Keratinocyte (primary cell): ENCODE results near the gene PAPPA. TPM values are rescaled to one million over a fixed set of nuclear protein-coding genes. Genes with fewer than 3 reads are reported as not detected.

Source experiments
- DNase-seq: peaks from one replicate; pipeline ENCODE4 v3.0.0-alpha.2; 2011; ENCODE audit warnings: low read depth, missing footprints, low spot score
- FAIRE-seq: peaks from 2 replicates; lab custom pipeline; 2011; peaks lifted over from hg19 to GRCh38; lab: Jason Lieb, UNC
- H2AFZ ChIP-seq: 2 replicates; pipeline ENCODE4 v1.6.0; 2012; ENCODE audit warnings: low read length, control low read depth, inconsistent platforms; ENCODE audit not compliant: control insufficient read depth
- H3K27ac ChIP-seq: 2 replicates; pipeline ENCODE4 v1.5.1; 2011; ENCODE audit warnings: low read length; ENCODE audit not compliant: control insufficient read depth, insufficient read depth
- H3K27me3 ChIP-seq: 3 replicates; pipeline ENCODE4 v1.6.0; 2011; ENCODE audit warnings: low read length; ENCODE audit not compliant: control insufficient read depth, insufficient read depth; ENCODE audit errors: extremely low read depth
- H3K36me3 ChIP-seq, 2 experiments: 2 replicates in 1 of 2; 3 replicates in 1 of 2; pipeline ENCODE4 v1.5.1; 2011; ENCODE audit warnings: low read length in 2 of 2, mild to moderate bottlenecking in 1 of 2; ENCODE audit not compliant: control insufficient read depth in 2 of 2, insufficient read depth in 2 of 2; ENCODE audit errors: extremely low read depth in 1 of 2
- H3K4me1 ChIP-seq: 3 replicates; pipeline ENCODE4 v1.5.1; 2011; ENCODE audit warnings: low read length; ENCODE audit not compliant: control insufficient read depth, insufficient read depth; ENCODE audit errors: extremely low read depth
- H3K4me2 ChIP-seq: 3 replicates; pipeline ENCODE4 v1.6.0; 2011; ENCODE audit warnings: low read depth, low read length; ENCODE audit not compliant: control insufficient read depth, insufficient read depth; ENCODE audit errors: extremely low read depth
- H3K4me3 ChIP-seq, 3 experiments: fragments of 200-600 bp in 1 of 3; sonication (generic) in 1 of 3; 2 replicates in 2 of 3; 3 replicates in 1 of 3; pipeline ENCODE4 v1.5.1; 2011 to 2016; ENCODE audit warnings: low read length in 3 of 3, mild to moderate bottlenecking in 3 of 3, control low read depth in 2 of 3, inconsistent platforms in 1 of 3, low read depth in 1 of 3, mixed read lengths in 1 of 3, mixed run types in 1 of 3, moderate library complexity in 1 of 3; ENCODE audit not compliant: control insufficient read depth in 2 of 3, insufficient read depth in 2 of 3; ENCODE audit errors: extremely low read depth in 1 of 3
- H3K79me2 ChIP-seq: 2 replicates; pipeline ENCODE4 v1.6.0; 2012; ENCODE audit warnings: low read length; ENCODE audit not compliant: control insufficient read depth, insufficient read depth
- H3K9ac ChIP-seq: 3 replicates; pipeline ENCODE4 v1.6.0; 2011; ENCODE audit warnings: low read length; ENCODE audit not compliant: control insufficient read depth, insufficient read depth; ENCODE audit errors: extremely low read depth
- H3K9me1 ChIP-seq: 3 replicates; pipeline ENCODE4 v1.6.0; 2011; ENCODE audit warnings: low read length; ENCODE audit not compliant: control insufficient read depth, insufficient read depth; ENCODE audit errors: extremely low read depth
- H3K9me3 ChIP-seq: 2 replicates; pipeline ENCODE4 v1.5.1; 2012; ENCODE audit warnings: low read depth, low read length; ENCODE audit not compliant: control insufficient read depth
- H4K20me1 ChIP-seq: 3 replicates; pipeline ENCODE4 v1.6.0; 2011; ENCODE audit warnings: low read length; ENCODE audit not compliant: control insufficient read depth, insufficient read depth; ENCODE audit errors: extremely low read depth
- CTCF ChIP-seq, 3 experiments: IDR thresholded peaks in 1 of 3; conservative IDR thresholded peaks in 1 of 3; optimal IDR thresholded peaks in 1 of 3; 2 replicates in 2 of 3; 3 replicates in 1 of 3; pipeline versions ENCODE3 to v1.5.1; 2011; ENCODE audit warnings: low read length in 3 of 3, mild to moderate bottlenecking in 3 of 3, moderate library complexity in 2 of 3, control low read depth in 1 of 3, inconsistent platforms in 1 of 3; ENCODE audit not compliant: insufficient read depth in 2 of 3; ENCODE audit errors: extremely low read depth in 1 of 3
- EZH2 ChIP-seq: IDR thresholded peaks from one replicate; pipeline ENCODE4 v1.6.1; 2012; ENCODE audit warnings: inconsistent platforms, mild to moderate bottlenecking, low read length, moderate library complexity
- dilution Hi-C: fragments of 300-500 bp; cut with MboI; formaldehyde crosslinking; loops from one replicate; pipeline ENCODE4 v1.7.0; 2020; ENCODE audit warnings: low sequenced_read_pairs; ENCODE audit not compliant: extremely low pct_ligation_motif_present
- polyA plus RNA-seq, 5 experiments: library from polyadenylated mRNA; depleted of rRNA in 3 of 5; stranded (reverse) in 3 of 5; stranded (forward) in 1 of 5; unstranded in 1 of 5; fragments of >200 nt; gene quantifications; 1 replicate in 1 of 5; 2 replicates in 3 of 5; 3 replicates in 1 of 5; pipeline versions ENCODE4 v1.2.1 to v1.2.3, GENCODE V29; 2011 to 2012; ENCODE audit warnings: missing spikeins in 2 of 5, low read depth in 1 of 5, low replicate concordance in 1 of 5

The PAPPA gene
- polyA plus RNA-seq, 1 donor (not counting 4 experiments of a cell fraction or from before 2014, with no cell fraction given): 0.77 TPM

GRCh38 chr9:116232424-116233159, 79.0 kb downstream of the PAPPA start:
- Histone ChIP-seq H3K36me3 (no peaks in the 10 kb centered on the region), H3K79me2 (no peaks in the 10 kb centered on the region), H2AFZ (no peak overlapping the region), H3K27me3 (no peaks in the 10 kb centered on the region), H3K9me1 (no peaks in the 10 kb centered on the region), H3K4me3 (no peak overlapping the region), H4K20me1 (no peaks in the 10 kb centered on the region), H3K4me1 (peaks cover 28% of the 10 kb centered on the region), H3K9me3 (no peaks in the 10 kb centered on the region), H3K4me2 (peak overlapping the region; percentile 42), H3K27ac (peak overlapping the region; percentile 27), H3K9ac (no peak overlapping the region)
- TF ChIP-seq CTCF (optimal IDR thresholded peaks at IDR 0.05 in 1 of 3, IDR thresholded peaks at IDR 0.05 in 1 of 3, conservative IDR thresholded peaks at IDR 0.05 in 1 of 3; ENCODE audit: extremely low read depth in 1 of 3, insufficient read depth in 2 of 3, low read length in 3 of 3): no peak
- no peak for TF ChIP-seq EZH2
- dilution Hi-C loops: no loop called here
- DNase-seq (peak; percentile 48), FAIRE-seq (peak; percentile 79)

- Histone ChIP-seq H3K36me3 (no peaks in the 10 kb centered on the region), H3K4me2 (peak overlapping the region; percentile 42), H3K9me1 (no peaks in the 10 kb centered on the region), H3K79me2 (no peaks in the 10 kb centered on the region), H3K4me1 (peaks cover 34% of the 10 kb centered on the region), H3K27ac (no peak overlapping the region), H3K9me3 (no peaks in the 10 kb centered on the region), H3K4me3 (no peak overlapping the region), H3K9ac (no peak overlapping the region), H4K20me1 (no peaks in the 10 kb centered on the region), H2AFZ (no peak overlapping the region), H3K27me3 (no peaks in the 10 kb centered on the region)
- FAIRE-seq (peak; percentile 13), DNase-seq (no peak)
- TF ChIP-seq CTCF (optimal IDR thresholded peaks at IDR 0.05 in 1 of 3, IDR thresholded peaks at IDR 0.05 in 1 of 3, conservative IDR thresholded peaks at IDR 0.05 in 1 of 3; ENCODE audit: extremely low read depth in 1 of 3, insufficient read depth in 2 of 3, low read length in 3 of 3) (no peak), EZH2 (no peak)
- dilution Hi-C loops: no loop called here
Observed at GRCh38 chr9:116233160-116233530, 79.6 kb downstream of the PAPPA start.
